HG03460 (cell line): ENCODE measurements around the gene ZNF474.

ENCODE experiments used
- ATAC-seq: cut with Tn5 transposase; IDR thresholded peaks from one replicate; pipeline ENCODE4 v1.9.1; 2021; ENCODE audit not compliant: unreplicated experiment

ZNF474 gene

DNA sequence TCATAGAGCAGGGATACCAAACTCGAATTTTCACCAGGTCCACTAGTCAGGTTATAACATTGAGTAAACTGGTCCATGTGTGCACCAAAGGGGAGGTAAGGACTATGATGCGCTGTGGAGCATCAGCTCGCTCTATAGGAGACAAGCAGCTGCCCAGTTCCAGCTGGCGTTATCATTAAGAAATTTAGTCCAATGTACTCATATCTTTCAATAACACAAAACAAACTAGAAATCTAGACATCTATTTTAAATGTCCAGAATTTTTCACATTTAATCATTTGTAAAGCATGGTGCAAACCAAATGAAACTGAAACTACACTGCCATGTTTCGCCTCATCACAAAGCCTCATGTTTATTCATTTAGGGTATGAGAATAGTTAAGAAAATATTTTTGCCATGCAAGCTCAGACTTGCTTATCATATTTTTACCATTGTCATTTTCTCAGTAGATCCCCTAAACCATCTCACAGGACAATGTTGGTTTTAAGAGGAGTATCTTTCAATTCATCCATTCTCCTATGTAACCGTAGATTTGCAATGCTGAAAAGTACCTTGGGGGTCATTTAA lies 50.9 kb downstream of the ZNF474 start:
- no peak for ATAC-seq

DNA sequence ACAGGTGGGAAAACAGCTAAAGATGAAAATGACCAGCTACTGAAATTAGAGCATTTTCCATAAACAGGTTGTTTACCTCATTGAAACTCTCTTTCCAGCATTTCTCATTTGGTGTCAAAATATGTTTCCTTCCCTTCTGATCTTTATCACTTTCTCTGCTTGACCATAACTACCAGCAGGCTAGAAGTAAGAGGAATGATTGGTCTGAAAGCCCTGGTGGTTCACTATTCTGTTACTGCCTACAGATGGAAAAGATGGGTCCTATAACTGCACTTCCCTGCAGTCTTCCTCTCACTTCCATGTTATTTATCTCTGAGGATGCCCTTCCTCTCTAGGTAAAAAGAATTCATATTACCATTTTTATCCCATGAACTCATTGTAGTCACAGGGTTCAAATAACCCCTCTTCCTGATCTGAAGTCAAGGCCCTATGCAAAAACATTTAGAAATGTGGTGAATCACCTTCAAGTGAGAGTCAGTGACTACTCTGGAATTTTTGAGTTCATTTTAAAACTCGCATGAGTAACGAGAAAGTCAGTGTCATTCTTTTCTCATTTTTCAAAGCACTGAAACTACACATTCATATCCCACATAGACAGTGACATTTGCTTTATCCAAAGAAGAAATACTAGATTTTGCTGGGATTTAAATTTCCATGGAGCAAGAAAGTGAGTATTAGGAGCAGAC lies 51.7 kb downstream of the ZNF474 start:
- no peak for ATAC-seq

DNA sequence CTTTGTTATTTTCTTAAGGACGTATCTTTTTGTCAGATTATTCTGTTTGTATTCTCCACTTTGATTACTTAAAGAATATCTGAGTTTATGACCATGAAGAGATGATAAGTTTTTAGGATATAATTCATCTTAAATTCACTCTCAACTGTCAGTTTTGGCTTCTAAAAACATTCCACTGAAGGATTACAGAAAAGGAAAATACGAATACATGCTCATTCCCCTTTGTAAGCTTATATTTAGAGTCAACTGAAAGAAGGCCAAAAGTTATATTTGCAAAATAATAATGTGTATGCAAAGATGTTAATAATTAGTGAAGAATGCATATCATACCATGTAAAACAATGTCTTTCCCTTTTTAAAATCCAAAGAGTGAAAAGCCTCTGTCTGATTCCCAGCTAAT lies 52.5 kb downstream of the ZNF474 start:
- no peak for ATAC-seq

DNA sequence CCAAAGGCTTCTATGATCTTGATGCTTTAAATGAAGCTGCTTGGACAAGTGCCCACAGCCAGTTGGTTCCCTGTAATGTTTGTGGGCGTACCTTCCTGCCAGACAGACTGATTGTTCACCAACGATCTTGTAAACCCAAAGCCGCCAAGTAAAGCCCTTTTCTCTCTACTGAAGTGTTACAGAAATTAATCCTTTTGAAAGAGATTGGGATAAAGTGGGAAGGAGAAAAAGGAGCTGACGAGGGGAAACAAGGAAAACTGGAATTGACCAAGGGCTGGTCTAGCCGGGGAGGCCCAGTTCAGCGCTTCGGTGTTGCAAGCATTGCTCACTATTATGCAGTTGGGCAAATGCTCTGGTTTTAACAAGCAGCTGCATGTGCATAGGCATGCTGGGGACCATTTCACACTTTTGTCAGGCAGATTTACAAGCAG lies 53.2 kb downstream of the ZNF474 start:
- no peak for ATAC-seq

DNA sequence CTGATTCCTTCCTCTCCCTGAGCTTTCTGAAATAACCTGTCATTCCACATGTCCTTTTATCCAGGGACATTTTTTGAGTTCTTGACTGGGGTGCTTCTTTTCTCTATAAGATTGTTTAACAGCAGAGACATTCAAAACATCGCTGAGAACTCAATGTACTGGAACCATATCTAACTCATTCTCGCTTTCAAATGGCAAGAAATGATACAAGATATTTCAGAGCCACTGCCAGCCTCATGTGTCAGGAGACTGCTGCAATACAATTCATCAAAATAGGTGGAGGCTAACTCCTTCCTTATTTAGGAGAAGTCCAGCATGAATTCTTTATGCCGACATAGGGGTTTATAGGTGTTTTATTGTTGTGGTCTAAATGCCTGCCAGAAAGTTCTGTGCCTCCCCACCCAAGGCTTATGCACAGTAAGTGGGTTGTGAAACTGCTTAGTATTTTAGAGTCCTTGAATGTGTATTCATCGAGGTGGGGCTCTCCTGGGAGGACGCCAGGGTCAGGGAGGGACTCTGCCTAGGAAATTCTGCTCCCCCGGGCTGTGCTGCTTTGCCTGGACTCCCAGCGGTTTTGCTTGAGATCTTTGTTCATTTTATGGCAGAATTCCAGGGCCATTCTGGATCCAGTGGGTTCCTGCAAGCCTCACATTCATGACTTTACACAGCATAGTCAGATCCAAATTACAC lies 53.9 kb downstream of the ZNF474 start:
- no peak for ATAC-seq

DNA sequence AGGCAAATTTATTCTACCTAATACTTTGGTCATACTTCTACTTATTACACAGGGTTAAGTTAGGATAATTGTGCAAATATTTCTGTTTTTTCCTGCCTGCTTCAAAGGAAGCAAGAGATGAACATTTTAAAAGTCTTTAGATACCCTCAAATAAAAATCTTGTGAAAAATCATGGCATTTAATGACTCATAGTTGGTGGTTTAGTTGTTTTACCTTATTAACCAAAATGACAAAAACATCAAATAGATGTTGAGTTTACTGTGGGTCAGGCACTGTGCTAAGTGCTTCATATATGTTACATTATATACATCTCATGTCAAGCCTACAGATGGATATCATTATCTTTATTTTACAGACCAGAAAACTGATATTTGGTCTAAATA lies 54.4 kb downstream of the ZNF474 start:
- ATAC-seq: no peak

DNA sequence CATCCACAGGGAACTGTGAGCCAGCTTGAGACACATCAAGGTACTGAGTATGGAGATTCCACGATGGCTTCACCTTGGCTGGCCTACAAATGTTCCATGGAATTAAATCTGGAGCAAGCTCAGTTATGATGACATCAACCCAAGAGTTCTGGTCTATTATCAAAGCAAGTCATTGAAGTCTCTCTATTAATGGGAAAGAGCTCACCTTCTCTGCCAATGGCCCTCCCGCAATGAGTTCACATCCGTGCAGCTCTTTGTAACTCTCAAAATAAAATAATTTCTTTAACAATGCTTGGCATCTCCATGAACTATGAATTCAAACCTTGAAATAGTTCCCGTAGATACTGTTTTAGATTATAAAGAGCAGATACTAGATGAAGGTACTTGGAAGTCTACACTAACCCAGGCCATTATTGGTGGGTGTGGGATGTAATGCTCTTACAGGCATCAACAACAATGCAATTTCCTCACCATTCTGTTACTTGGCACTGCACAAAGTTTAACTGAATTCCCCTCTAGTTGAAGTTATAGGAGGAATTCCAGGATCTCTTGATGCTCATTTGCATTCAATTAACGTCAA lies 55.4 kb downstream of the ZNF474 start:
- no peak for ATAC-seq

DNA sequence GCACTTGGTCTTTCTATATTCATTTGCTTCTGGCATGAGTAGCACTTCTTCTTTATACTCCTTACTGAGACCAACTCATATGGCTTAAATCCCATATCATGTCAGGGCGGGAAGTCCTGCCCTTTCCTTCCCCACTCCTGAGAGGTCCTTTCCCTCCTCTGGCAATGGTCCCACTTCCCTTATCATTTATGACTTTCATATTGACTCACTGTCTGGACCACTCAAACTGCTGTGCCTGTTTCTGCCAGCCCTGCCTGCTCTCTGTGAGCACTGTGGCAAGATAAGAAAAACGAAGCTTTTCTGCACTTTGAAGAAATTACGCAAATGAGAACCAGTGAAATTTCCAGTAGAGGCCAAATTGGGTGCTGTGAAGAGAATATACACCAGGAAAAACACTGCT lies 58.1 kb downstream of the ZNF474 start:
- ATAC-seq: no peak

DNA sequence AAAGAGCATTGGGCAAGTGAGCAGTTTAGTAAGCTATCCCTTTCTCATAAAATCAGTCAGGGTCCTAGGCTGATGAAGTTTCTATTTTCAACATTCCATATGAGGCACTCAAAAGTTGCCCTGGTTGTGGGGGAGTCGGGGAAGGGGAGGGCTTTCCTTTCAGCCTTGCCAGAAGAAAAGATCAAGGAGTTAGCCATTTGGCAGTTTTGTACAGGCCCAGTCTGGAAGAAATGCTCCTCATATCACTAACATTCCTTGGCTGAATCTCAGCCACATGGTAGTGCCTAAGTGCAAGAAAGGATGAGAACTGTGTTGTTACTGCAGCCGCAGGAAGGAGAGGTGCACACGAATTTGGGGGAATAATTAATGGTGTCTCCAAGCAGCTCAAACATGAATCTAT lies 60.8 kb downstream of the ZNF474 start:
- ATAC-seq: no peak

DNA sequence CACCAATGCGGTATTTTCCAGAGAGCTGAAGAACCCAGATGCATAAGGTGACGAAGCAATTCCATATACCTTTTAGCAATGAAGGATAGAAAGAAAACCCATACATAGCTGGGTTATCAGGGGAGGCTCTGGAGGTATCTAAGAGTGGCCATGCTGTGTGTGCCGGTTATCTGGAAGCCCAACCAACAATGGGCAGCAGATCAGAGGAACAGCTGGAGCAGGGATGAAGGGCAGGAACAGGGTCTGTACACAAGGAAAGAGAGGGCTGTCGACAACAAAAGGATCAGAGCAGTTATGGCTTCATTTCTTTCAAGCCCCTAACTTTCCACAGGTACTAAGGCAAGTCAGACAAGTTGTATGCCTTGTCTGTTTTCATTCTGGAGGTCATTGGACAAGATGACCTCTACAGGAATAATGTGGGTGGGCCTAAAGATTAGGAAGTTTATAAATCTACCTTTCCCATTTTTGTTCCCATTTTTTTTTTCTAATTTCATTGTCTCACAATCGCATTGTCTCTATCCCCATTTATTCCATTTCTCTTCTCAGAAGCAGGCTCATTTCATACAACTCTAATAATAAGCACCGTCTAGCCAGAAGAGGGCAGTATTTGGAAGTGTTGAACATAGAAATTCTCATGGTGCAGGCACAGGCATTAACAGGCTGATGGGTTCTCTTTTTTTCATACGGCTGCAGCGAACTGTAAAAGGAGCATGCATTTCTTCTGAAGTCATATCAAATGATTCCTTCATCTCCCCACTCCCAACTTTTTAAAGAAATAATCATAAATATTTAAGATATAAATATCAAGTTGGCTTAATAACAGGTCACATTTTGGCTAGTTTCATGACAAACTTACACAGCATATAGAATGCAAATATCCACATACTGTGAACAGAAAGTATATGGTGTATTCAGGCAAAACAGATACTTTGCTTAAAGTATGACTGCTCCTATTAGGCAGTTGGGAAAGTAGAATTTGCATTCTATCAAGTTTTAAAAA lies 63.5 kb downstream of the ZNF474 start:
- ATAC-seq: peak; percentile 81

DNA sequence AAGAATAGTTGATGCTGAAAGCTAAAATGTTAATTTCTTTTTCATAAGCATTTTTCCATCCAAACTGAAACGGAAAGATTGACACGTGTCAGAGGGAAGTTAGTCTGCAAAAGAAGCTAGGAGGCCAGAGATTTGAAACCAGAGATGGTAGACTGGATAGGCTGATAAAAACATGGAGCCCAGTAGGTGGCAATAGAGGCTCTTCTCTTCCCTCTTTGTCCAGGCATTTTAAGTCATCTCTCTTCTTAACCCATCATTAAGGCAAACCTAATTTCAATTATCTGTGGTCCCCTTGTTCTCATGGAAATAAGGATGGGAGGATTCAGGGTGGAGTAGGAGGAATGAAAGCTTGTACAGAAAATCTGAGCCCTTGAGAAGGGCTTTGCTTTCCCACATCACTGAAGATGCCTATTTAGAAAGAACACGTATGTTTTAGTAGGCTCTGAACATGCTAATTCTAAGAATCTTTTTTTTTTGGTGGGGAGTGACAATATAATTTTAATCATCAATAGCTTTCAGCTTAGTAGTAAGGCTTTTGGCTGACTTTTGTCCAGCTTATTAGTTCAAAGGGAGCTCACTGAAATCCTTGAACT lies 66.6 kb downstream of the ZNF474 start:
- no peak for ATAC-seq

DNA sequence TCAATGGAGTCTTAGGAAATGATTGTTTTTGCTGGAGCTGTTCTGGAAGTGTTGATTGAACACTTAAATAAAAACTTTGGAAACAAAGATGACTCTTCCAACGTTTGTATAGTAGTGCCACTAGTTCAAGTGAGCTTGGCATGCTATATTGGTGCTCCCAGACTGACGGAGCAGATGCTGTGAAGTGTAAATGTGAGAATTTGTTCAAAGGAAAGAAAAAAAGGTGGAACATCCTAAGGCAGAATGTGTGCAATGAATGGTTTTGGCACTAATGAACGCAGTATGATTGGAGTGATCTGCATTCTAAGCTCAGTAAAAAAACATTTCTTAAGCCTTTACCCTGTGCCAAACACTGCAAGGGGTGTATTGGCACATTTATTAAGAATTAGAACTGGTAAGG lies 69.8 kb downstream of the ZNF474 start:
- ATAC-seq: no peak

DNA sequence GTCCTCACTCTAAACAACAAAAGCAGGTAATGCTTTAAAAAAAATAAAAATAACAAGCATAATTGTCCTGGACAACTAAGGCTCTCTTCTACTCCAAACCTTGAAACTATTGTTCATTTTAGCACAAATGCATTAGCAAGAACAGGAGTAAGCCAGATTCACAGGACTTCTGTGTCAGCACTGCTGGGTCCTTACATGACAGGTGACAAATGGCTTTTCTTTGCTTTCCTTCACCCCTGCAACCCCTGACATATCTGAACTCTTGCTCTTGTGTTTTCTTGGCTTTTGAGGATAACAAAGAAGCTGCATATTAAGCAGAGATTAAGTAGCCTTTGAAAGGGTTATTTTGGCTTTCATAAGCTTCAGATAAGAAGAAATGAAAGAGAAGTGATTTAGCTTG lies 71.1 kb downstream of the ZNF474 start:
- ATAC-seq: no peak

DNA sequence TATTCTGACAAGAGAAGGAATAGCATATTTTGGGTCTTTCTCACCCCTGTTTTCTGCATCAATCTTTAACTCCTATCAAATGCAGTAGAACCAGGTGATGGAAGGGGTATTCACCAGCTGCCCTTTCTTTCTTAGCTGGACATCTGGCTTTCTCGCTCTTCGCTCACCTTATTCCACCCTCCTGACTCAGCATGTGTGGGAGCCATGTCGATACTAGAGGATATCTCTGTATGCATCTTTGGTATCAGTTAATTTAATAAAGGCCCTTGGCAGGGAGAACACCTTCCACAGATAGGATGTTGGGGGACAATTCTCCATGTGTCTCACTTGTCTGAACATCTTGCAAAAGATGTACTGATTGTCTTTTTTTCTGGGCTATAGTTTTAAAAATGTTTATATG lies 71.5 kb downstream of the ZNF474 start:
- ATAC-seq: no peak

DNA sequence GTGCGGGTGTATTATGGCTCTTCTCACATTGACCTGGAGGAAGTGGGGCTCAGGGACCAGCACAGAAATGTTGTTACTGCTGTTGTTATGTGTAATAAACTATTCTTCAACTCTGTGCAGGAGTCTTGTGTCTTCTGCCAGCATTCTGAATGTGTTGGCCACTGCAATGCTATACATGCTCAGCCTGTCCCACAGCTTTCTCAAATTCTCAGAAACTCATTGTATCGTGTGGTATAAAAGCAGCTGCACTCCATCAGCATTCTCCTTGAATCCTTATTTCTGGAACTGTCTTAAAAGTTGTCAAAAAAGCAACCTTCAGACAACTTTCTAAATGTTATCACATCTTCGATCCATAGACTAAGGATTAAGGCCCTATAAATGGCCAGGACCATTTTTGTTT lies 72.0 kb downstream of the ZNF474 start:
- ATAC-seq: no peak

DNA sequence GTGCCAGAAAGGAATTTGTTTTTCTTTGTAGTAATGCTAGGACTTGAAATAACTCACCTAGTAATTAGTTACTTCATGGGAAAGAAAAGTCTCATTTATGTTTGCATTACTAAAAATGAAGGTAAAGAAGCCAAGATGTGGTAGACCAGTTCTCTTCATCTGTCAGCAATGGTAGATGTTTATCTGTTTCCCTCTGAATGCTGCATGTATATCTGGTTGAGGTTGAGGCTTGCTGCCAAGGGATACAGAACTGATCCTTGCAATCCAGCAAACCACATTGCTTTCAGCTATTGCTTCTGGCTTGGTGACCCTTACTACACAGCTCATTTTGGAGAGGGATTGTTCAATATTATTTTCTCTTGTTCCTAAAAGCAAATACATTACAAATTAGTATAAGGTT lies 73.6 kb downstream of the ZNF474 start:
- ATAC-seq: no peak
